HCEC 1CT (cell line): ENCODE measurements around the gene OR8S1.

Experiments
- DNase-seq: peaks from one replicate; pipeline ENCODE4 v3.0.0-alpha.2; 2017

Gene OR8S1

GRCh38 chr12:48557919-48558318, 32.5 kb downstream of the OR8S1 start:
- no peak for DNase-seq

- DNase-seq, result no peak
Observed at GRCh38 chr12:48567731-48568130, 42.3 kb downstream of the OR8S1 start.

GRCh38 chr12:48569946-48570345, 44.5 kb downstream of the OR8S1 start, which contains the start of gene LALBA:
LALBA (minus strand) TSS chr12:48570046; CDS start chr12:48570020, 26 bp downstream.
- DNase-seq, result no peak

- no peak for DNase-seq
Observed at GRCh38 chr12:48572326-48572725, 46.9 kb downstream of the OR8S1 start.
